Measurements from ENCODE around the gene CXCR4.
"Not testable (repeated sequence)": the region's sequence is repeated elsewhere in the genome, so short reads cannot be mapped to it uniquely, and the experiment has no call there.

CXCR4 gene

DNA sequence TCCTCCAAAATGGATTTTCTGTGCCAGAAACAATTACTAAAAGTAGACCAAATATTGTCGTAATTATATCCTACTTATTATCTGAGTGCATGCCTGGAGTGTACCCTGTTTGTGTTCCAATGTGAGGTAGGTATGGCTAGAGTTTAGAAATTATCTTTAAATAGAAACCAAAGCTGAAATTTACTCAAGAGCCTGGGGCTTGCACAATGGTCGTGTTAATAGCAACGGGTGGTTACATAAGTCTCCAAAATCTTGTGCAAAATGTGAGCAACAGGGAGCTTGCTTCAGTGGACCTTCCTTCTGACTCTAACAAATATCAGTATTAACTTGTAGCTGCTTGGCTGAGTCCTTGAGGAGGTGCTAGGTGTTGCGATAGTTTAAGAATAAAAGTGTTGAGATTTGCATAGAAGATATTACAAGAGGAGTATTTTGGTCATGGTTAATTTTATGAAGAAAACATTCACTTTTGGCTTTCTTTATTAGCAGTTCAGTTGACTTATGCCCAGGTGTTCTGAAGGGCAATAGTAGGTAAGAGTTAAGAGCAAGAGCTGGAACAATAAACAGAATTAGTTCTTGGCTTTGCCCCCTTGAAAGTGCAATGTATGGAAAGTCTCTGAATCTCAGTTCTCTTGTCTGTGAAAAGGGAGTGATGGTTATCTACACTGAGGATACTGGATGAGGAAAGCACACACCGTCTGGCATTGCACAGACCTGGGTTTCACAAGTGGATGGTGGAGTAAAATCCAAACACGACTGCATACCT is 4.6 kb downstream of the CXCR4 start:
- no peak for DNase-seq

DNA sequence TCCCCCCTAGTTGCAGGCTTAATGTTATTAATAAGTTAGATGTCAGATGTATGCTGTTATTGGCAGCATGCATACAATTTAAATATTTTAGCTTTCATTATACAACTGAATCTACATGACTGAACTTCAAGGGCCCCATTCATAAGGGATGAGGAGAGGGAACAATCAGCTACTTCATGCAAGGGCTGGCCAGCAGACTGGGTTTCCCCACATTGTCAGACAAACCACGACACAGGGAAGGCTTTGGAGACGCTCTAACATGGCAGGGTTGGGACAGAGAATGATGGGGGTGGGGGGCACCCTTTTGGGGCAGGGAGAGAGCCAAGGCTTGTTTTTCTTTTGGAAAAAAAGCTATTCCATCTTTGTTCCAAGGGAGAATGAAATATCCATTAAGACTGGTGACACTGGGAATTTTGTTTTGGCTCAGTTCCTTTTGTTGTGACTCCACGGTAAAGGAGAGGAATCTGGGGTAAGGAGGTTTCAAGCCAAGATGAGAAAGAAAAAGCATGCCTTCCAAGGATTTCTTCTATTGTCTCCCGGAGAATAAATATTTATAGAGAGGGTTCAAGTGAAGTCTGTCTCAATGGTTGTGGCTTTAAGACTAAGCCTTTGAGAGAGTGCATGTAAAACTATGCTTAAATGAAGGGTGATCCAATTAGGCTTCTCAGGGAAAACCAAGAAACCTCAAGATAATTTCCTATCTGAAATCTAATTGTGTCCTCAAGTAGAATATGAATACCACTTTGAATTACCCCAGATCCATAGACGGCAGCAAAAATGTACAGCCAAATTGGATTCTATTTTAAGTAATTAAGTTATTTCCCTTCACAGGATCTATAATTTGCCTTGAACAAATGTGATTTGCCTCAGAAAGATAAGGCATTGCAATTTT is 5.4 kb downstream of the CXCR4 start:
- DNase-seq: no peak

DNA sequence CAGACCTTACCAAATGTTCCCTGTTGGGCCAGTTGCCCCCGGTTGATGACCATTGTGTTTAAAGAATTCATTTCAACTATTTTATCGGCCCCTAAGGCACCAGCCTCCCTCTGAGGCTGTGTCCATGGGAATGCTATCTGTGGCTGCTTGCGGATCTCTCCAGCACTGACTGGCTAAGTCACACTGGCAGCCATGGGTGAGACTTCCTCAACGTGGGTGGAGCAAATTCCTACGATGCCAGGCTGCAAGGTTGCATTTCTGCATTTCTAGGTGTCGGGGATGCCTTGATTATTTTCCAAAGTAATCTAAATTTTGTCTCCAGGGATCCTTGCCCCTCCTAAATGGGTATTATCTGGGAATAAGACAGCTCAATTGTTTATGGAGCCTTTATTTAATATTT is 6.2 kb downstream of the CXCR4 start:
- DNase-seq: no peak

DNA sequence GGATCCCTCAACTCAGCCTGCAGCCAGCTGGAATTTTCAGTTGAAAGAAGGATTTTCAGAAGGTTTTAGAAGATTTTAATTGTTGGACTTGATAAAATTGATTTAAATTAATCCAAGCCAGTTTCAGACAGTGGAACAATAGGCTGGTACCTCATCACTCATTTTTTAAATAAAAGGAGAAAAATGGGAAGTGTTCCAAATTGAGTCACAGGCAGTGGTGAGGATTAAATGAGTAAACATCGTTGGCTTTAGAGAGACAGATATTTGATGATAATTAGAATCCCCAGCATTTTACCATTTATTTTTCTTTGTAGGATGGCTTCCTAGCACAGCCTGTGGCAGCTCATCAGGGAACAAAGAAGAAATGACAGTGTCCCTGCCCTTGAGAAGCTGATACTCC is 7.4 kb downstream of the CXCR4 start:
- no peak for DNase-seq

DNA sequence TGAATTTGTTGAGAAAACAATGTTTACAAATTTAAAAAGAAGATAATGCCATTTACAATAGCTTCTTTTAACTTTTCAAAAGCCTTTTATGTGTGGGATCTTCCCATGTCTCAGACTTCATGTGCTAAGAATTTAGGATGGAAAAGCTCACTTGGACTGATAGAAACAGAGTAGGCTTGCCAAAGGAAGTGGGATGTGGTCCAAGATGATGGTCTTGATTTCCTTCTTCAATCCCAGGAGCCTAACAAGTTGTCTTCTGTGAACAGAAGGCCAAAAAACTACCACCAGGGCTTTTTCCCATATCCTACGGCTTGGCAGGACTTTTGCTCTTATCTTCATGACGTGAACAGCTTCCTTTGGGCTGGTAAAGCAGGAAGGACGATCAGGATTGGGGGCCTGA is 9.5 kb downstream of the CXCR4 start:
- no peak for DNase-seq

DNA sequence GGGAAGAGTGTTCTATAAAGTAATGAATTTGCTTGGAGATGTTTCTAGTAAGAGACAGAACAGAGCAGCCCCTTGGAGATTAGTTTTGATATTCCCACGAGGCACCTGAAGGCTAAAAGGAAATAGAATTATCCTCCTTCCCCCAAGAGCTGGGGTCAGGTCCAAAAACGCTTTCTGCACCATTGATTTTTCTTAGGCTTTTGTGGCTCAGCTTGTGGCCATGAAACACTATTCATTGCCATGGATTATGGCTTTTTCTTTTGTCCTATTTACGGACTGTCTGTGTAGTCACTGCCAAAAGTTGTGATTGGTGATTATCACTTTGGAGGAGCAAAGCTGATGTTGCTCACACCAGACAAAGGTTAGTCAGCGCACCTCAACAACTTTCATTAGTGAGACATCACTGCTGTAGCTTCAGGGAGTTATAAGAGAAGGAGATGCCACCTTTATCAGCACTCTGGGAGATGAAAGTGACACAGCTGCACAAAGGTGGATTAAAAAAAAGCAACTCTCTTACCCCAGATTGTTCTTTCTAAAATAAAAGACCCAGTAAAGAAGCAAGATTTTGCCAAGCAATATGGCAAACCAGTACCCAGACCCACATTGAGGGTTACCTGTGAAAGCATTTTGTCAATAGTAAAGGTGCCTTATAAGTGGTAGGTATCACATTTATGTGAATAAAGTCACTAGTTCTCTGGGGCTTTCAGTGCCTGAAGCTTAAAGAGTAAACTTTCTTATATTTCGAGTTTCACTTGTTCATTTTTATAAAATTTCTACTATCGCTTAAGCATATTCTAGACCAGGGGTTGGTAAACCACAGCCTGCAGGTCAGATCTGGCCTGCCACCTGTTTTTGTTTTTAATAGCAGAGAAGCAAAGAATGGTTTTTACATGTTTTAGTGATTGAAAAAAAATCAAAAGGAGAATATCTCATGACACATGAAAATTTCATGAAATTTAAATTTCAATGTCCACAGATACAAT is 10.6 kb downstream of the CXCR4 start:
- no peak for DNase-seq

DNA sequence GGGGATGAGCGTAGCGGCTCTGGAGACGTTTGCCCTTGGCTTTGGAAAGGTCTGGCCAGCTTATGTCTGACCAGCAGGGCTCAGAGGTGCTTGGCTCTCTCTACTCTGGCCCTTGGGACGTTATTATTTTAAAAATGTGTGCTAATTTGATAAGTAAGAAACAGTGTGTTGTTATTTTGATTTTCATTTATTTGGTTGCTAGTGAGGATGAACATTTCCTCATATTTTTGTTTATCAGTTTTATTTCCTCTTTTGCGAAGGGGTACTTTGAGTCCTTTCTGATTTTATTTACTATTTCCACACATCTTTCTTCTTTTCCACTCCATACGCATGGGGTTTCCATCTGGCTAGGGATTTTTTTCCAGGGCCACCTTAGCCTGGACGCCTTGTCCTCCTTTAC is 11.4 kb downstream of the CXCR4 start:
- no peak for DNase-seq

DNA sequence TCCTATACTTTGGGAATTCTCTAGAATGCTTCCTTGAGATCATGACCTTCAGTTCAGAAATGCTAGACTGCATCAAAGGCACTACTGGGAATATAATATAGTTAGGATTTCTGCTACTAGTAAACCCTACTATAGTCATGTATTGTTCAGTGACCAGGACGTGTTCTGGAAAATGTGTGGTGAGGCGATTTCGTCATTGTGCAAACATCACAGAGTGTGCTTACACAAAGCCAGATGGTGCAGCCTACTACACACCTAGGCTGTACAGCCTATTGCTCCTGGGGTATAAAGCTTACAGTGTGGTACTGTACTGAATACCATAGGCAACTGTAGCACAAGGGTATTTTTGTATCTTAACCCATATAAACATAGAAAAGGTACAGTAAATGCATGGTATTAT is 13.0 kb downstream of the CXCR4 start:
- DNase-seq: no peak

DNA sequence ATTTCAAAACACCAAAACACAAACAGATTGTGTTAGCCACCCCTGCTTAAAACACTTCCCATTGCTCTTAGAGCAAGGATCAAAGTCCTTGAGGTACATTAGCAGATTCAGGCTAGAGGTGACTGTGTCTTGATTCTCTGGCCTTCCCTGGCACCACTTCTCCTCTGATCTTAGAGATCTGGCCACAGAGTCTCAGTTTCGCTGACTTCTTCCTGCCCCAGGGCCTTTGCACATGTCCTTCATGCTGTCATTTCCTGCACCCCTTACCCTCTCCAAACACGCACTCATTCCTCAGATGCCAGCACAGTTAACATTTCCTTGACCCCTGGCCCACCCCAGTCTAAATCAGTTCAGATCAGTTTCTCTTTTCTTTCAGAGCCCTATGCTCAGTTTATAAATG is 16.9 kb downstream of the CXCR4 start:
- DNase-seq: no peak

DNA sequence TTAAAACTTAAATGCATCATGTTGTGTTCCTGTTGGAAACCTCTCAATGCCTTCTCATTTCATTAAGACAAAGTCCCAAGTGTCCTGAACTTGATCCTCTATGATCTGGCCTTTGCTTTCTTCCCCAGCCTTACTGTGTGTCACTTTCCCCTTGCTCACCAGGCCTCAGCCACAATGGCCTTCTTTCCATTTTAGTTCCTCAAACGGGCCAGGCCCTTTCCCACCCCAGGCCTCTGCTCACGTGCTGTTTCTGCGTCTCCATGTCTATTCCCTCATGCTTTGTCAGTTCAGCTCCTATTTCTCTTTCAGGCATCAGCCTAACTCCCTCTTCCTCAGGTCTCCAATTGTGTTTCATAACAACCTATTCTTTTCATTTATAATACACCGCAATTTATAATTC is 19.5 kb downstream of the CXCR4 start:
- no peak for DNase-seq

DNA sequence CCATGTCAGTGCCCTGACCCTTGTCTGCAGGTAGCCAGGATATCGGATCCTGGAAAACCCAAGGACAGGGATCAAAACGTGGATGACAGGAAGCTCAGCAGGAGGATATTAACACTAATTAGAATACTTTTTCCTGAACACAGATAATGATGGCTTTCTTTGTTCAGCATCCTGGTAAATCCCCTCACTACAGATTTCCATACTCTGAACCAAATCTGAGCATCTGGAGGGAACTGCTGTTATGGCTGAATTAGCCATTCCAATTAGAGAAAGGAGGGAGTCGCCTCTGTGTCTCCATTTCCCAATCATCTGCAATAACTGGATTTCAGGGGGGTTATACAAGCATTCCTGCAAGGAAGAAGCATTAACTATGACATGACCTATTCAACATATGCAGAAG is 24.4 kb downstream of the CXCR4 start:
- DNase-seq: no peak

DNA sequence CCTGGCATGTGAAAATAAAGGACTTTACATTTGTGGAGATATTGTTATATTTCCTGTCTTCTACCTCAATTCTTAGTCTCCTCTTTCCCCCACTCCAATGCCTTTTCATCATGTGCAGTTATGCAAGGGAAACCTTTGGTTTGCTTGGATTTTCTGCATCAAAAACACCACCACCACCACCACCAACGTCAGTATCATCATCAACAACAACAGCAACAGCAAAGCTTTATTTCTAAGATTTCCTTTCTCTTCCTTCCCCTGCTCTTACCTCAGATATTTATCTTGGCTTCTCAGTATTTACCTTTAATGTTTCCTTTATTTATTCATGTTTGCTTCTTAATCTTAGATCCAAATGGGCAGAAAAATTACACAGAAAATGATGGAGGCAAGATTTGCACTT is 26.1 kb downstream of the CXCR4 start:
- DNase-seq: no peak

DNA sequence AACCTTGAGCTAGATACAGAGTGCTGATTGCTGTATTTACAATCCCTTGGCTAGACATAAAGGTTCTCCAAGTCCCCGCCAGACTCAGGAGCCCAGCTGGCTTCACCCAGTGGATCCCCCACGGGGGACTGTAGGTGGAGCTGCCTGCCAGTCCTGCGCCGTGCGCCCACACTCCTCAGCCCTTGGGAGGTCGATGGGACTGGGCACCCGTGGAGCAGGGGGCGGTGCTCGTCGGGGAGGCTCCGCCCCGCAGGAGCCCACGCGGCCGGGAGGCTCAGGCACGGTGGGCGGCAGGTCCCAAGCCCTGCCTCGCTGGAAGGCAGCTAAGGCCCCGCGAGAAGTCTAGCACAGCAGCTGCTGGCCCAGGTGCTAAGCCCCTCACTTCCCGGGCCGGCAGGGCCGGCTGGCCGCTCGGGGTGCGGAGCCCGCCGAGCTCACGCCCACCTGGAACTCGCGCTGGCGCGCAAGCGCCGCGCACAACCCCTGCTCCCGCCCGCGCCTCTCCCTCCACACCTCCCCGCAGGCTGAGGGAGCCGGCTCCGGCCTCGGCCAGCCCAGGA is 30.0 kb downstream of the CXCR4 start:
- DNase-seq: not testable (repeated sequence)

DNA sequence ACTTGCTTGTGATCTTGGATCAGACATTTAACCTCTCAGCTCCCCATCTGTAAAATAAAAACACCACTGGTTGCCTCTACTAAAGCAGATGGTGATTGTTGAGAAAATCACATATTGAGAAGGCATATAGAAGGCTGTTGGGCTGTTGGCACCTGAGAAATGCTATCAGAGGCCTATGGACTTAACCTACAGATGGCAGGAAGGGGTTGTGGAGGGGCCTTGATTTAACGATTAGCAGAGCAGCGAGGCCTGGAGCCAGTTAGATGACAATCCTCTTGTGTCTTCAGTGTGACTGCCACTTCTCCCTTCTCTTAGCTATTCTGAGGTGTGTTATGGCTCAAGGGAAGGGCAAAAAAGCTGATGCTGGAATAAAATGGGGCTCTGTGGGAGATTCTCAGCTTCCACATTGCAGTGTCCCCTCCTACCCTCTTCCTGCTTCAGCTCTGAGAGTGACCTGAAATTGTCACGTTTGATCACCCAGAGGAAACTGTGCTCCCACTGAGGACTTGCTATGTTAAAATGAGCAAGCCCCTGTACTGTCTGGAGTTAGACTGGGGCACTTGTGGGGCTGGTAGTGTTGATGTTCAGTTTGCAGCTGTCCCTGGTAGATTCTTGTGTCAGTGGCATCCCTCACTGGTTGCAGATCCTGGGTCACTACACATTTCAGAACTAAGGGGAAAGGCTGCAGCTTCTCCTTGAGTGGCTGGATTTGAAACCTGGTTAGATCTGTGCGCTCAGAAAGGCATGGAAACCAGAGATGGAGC is 31.5 kb downstream of the CXCR4 start:
- no peak for DNase-seq

DNA sequence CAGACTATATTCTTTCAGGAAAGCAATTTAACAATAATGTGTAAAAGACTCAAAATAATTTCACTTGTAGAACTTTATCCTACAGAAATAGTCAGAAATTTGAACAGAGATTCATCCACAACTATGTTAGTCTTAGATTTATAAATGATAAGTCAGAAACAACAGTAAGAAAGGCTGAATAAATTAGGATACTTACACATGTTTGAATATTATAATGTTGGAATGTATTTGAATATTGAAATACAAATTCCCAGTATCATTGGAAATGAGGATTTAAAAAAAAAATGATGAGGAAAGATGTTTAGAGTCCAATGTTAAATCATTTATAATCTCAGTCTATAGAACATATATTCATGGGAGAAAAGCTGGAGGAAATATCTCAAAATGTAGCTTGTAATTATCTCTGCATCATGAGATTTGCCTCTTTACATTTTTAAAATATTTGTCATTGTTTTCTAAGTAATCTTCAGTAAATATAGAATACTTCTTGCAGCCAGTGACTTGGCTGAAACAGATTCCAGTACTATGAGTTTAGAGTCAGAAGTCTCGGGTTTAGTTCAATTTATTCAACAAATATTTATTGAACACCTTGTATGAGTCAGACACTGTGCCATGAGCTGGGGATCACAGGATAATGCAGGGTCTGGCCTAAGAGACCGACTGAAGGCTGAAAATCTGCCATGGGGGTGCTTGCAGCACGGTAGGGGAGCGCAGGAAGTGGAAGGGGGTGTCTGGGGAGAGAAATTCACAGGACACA is 32.3 kb downstream of the CXCR4 start:
- no peak for DNase-seq

DNA sequence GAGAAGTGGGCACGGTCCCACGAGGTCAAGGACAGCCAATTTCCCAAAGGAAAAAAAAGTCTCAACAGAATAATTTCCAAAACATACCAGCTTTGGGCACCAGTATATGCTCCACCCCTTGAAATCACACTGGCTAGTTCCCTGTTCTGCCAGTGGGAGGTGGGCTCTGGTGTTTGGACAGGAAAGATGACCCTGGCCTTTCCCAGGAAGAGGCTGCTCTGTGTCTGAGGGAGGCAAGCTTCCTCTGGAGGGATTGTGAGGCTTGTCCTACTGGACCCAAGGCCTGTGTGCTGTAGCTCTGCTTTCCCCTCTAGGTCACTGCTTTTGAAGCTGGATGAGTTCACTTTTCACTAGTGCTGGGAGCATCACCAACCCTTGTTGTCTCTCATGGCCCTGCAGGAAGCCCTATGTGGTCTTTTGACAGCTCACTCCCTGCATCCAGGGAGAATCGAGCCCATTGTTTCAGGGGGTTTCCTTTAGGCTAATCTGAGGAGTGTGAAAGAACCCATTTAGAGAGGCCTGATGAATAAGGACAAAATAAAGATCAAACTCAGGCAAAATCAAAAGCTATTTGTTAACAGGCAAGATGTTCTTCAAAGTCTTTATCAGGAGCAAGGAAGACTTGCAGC is 36.3 kb downstream of the CXCR4 start:
- DNase-seq: no peak

DNA sequence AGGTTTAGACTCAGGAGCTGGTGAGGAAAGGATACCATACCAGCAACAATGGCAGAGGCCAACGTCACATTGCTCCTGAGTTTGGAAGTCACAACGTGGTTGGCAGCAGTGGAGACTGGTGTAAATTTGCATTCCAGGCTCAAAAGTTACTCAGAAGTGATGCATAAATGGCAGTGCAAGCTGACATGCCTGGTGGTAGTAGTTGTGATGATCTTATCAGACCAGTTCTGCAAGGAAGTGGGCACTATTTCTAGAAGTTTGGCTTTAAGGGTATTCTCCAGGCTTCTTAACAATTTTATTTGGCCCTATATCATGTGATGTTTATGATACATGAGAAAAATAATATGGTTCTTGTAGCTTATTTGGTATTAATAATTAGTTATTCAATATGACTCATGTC is 37.8 kb downstream of the CXCR4 start:
- no peak for DNase-seq

DNA sequence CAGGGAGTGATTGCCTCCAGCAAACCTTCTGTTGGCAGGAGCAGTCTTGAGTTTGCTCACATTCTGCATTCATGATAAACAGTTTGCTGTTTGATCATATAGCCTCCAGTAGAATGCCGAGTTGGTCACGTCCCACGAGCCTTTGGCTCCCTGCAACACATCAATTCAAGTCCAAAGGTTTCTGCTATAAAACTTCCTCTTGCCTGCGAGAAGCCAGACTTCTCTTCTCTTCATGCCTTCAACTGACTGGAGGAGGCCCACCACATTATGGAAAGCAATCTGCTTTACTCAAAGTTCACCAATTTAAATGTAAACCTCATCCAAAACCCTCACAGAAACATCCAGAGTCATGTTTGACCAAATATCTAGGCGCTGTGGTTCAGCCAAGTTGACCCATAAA is 40.8 kb downstream of the CXCR4 start:
- no peak for DNase-seq

DNA sequence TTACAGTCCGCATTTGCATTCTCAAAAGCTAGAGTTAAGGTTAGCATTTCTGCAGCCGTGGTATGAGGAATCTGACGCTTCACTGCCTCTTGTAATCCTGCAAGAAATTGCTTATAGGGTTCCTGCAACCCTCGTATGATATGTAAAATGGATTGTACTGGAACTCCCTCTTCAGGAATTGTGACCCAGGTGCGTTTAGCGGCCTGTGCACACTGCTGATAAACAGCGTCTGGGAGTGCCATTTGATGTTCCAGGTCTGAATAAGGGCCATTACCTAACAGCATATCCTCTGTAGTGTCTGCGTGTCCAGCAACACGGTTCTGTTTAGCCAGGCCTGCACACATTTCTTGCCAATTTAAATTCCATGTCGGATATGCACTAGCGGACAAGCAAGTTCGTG is 42.5 kb downstream of the CXCR4 start:
- no peak for DNase-seq

DNA sequence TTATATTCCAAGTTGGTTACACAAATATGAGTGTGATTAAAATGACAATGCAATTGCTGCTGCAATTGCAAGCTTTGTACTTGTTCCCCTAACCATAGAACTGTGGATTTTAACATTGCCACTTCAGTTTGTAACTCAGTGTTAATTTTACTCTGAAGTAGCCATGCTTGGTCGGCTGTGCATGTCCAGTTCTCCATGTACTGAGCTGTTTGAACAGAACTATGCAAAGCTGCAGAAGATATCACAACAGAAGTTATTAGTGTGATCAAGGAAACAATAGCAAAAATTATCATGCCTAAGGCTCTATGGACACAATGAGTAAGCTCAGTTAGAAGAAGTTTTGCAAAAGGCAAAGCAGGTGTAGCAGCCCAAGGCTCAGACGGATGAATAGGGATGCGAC is 45.3 kb downstream of the CXCR4 start:
- DNase-seq: no peak

DNA sequence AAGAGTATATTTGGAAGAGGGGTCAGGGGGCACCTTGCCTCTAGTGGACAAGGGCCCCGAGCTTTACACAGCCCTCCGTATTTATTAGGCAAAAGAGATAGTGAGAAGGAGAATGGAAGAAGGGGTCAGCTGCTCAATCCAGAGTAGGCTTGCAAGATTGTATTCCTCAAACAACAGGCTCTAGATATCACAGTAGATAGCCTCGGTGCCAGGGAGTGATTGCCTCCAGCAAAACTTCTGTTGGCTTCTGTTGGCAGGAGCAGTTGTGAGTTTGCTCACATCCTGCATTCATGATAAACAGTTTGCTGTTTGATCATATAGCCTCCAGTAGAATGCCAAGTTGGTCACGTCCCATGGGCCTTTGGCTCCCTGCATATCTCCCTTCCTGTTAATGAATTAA is 46.1 kb downstream of the CXCR4 start:
- DNase-seq: not testable (repeated sequence)

All from activated CD8-positive, alpha-beta memory T cell treated with anti-CD3 and anti-CD28 coated beads, Interleukin-2, amount 50 U/mL, for 4 hours (primary cell).